Measurements from ENCODE around the gene GLT1D1. TPM values are rescaled to one million over a fixed set of nuclear protein-coding genes. Genes with fewer than 3 reads are reported as not detected.
"Not testable (repeated sequence)": the region's sequence is repeated elsewhere in the genome, so short reads cannot be mapped to it uniquely, and the experiment has no call there.

The GLT1D1 gene
- total and polyA plus RNA-seq, 10 donors: 0.41 to 41.4 (median 13.9) TPM

- H3K4me3 ChIP-seq: no peak overlapping the region
- WGBS, 5 donors: 57 to 81% (median 71%) methylated on average over 4 of the region's 4 CpGs
- no peaks in the 10 kb centered on the region for H3K36me3 ChIP-seq
- intact Hi-C loops (cut with DNase I; ENCODE audit: low total_unique reads): no loop called here
- H3K4me1 ChIP-seq: peaks cover 15 to 48% (median 22%) of the 10 kb centered on the region in 6 donors
- H3K9me3 ChIP-seq: no peaks in the 10 kb centered on the region
- H3K27me3 ChIP-seq (replicated peaks in 1 of 7): peaks cover 0 to 19% (median 0%) of the 10 kb centered on the region in 7 donors
- no peak for DNase-seq
- H3K27ac ChIP-seq: peak overlapping the region in 5 of 8 donors; percentile 33 to 82 (median 74)
- TF ChIP-seq POLR2AphosphoS5 (IDR thresholded peaks at IDR 0.05): no peak
- no peak for TF ChIP-seq CTCF (IDR thresholded peaks at IDR 0.05 in 8 of 11, conservative IDR thresholded peaks at IDR 0.05 in 3 of 11)
- no peak for TF ChIP-seq POLR2A (IDR thresholded peaks at IDR 0.05)
Measured at GRCh38 chr12:128843538-128843937, 9.7 kb upstream of the GLT1D1 start.

DNA sequence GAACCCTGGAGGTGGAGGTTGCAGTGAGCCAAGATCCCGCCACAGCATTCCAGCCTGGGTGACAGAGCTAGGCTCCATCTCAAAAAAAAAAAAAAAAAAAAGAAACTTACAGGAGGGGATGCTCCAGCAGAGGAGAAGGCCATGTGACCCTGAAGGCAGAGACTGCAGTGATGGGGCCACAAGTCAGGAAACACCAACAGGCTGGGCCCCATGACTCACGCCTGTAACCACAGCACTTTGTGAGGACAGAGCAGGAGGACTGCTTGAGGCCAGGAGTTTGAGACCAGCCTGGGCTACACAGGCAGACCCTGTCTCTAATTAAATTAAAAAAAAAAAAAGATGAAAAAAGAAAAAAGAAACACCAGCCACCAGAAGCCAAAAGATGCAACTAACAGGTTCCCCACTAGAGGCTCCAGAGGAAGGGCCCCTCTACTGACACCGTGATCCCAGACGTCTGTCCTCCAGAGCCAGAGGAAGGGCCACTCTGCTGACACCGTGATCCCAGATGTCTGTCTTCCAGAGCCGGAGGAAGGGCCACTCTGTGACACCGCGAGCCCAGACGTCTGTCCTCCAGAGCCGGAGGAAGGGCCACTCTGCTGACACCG lies 9.1 kb upstream of the GLT1D1 start:
- Histone ChIP-seq H3K4me3 (no peak overlapping the region), H3K4me1 (peaks cover 15 to 48% (median 22%) of the 10 kb centered on the region in 6 donors), H3K36me3 (no peaks in the 10 kb centered on the region), H3K27me3 (replicated peaks in 1 of 7) (peaks cover 0 to 19% (median 0%) of the 10 kb centered on the region in 7 donors), H3K27ac (peak overlapping the region in 5 of 8 donors; percentile 44 to 82 (median 74)), H3K9me3 (no peaks in the 10 kb centered on the region)
- WGBS, 5 donors: 51 to 61% (median 56%) methylated on average over 10 to 11 of the region's 11 CpGs
- DNase-seq: peak; percentile 86
- intact Hi-C loops (cut with DNase I; ENCODE audit: low total_unique reads): no loop called here
- TF ChIP-seq POLR2A (IDR thresholded peaks at IDR 0.05) (no peak), POLR2AphosphoS5 (IDR thresholded peaks at IDR 0.05) (no peak), CTCF (IDR thresholded peaks at IDR 0.05 in 8 of 11, conservative IDR thresholded peaks at IDR 0.05 in 3 of 11) (peak in 2 of 11 experiments; percentile 20 to 32)

DNA sequence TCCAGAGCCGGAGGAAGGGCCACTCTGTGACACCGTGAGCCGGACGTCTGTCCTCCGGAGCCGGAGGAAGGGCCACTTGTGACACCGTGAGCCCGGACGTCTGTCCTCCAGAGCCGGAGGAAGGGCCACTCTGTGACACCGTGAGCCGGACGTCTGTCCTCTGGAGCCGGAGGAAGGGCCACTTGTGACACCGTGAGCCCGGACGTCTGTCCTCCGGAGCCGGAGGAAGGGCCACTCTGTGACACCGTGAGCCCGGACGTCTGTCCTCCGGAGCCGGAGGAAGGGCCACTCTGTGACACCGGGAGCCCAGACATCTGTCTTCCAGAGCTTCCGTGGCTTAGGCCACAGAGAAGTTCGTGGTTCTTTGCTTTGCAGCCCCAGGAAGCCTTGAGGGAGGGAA lies 6.6 kb upstream of the GLT1D1 start:
- H3K27ac ChIP-seq: peak overlapping the region in 2 of 8 donors; percentile 18 to 36
- H3K4me1 ChIP-seq: peaks cover 2 to 32% (median 8%) of the 10 kb centered on the region in 6 donors
- H3K4me3 ChIP-seq; intact Hi-C loops (cut with DNase I; ENCODE audit: low total_unique reads); H3K9me3 ChIP-seq; H3K36me3 ChIP-seq: not testable (repeated sequence)
- 83 to 90% (median 86%) methylated on average over 15 to 27 of the region's 27 CpGs for WGBS, 5 donors
- peaks cover 0 to 32% (median 3%) of the 10 kb centered on the region in 7 donors for H3K27me3 ChIP-seq (replicated peaks in 1 of 7)
- DNase-seq: peak; percentile 61

- no peak for TF ChIP-seq POLR2A (IDR thresholded peaks at IDR 0.05)
- TF ChIP-seq CTCF (IDR thresholded peaks at IDR 0.05 in 8 of 11, conservative IDR thresholded peaks at IDR 0.05 in 3 of 11): no peak
- no peak for TF ChIP-seq POLR2AphosphoS5 (IDR thresholded peaks at IDR 0.05)
- no peaks in the 10 kb centered on the region for H3K36me3 ChIP-seq
- intact Hi-C loops (cut with DNase I; ENCODE audit: low total_unique reads): no loop called here
- peaks cover 0 to 32% (median 18%) of the 10 kb centered on the region in 7 donors for H3K27me3 ChIP-seq (replicated peaks in 1 of 7)
- peak; percentile 64 for DNase-seq
- H3K4me3 ChIP-seq: no peak overlapping the region
- no peak overlapping the region for H3K27ac ChIP-seq
- 95 to 98% (median 96%) methylated on average over 14 of the region's 14 CpGs for WGBS, 5 donors
- H3K4me1 ChIP-seq: peaks cover 0 to 30% (median 0%) of the 10 kb centered on the region in 6 donors
- no peaks in the 10 kb centered on the region for H3K9me3 ChIP-seq
Measured at GRCh38 chr12:128848371-128848770, 4.9 kb upstream of the GLT1D1 start.

GRCh38 chr12:128849806-128850205 lies 3.5 kb upstream of the GLT1D1 start:
- Histone ChIP-seq H3K27me3 (replicated peaks in 1 of 7) (peaks cover 0 to 46% (median 32%) of the 10 kb centered on the region in 7 donors), H3K4me1 (peaks cover 0 to 27% (median 6%) of the 10 kb centered on the region in 6 donors)
- H3K4me3 ChIP-seq; intact Hi-C loops (cut with DNase I; ENCODE audit: low total_unique reads); H3K9me3 ChIP-seq; H3K36me3 ChIP-seq; H3K27ac ChIP-seq; DNase-seq: not testable (repeated sequence)
- WGBS, 5 donors: 56 to 66% (median 65%) methylated on average over 6 of the region's 6 CpGs

Data from spleen (tissue), 11 donors.